ENCODE results near the gene LDLRAD4.
"Not testable (repeated sequence)": the region's sequence is repeated elsewhere in the genome, so short reads cannot be mapped to it uniquely, and the experiment has no call there.

Gene LDLRAD4

DNA sequence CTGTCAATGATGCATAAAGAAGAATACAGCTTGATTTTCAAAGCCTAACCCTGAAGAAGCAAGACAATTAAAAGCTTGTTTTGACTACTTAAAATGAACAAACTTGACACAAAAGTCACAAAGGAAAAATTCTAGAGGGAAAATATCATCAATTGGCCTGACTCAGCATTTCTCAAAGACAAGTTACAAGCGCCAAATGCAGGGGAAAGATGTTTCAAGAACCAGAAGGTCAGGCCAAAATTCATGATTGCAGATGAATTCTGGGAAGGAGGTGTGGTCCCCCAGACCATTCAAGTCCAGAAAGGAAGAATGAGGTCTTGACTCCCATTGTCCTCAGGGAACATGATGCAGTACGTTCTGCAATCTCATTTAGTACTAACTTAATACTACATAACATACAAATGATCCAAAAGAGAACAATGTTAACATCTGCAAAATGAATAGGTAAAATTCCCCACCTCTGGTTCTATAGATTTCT is 443.3 kb downstream of the LDLRAD4 start:
- H3K4me2 ChIP-seq (ENCODE audit: insufficient read depth, low read length, poor library complexity, severe bottlenecking) = no peak overlapping the region
- no peak overlapping the region for H3K14ac ChIP-seq (ENCODE audit: low read length)
- no peak overlapping the region for H3K27ac ChIP-seq (replicated peaks; ENCODE audit: low read length)
- H2AK5ac ChIP-seq (ENCODE audit: low read depth, low read length) = no peak overlapping the region
- no peak overlapping the region for H2BK5ac ChIP-seq (ENCODE audit: low read length)
- H3K4ac ChIP-seq (ENCODE audit: low read length) = no peak overlapping the region
- no peak overlapping the region for H4K8ac ChIP-seq (ENCODE audit: low read depth, low read length)
- H3K4me1 ChIP-seq (ENCODE audit: control insufficient read depth in 2 of 2, insufficient read depth in 1 of 2, low read depth in 1 of 2, low read length in 2 of 2) = peaks cover 0 to 17% of the 10 kb centered on the region in 2 donors
- H3K23ac ChIP-seq (ENCODE audit: low read depth, low read length, poor library complexity) = no peak overlapping the region
- DNase-seq (ENCODE audit: low spot score) = no peak
- no peak overlapping the region for H2BK120ac ChIP-seq (ENCODE audit: low read depth, low read length)
- no CpG with 5 or more reads among the region's 2 CpGs for WGBS, 2 donors (ENCODE audit: extremely low coverage in 2 of 2, insufficient read length in 2 of 2, insufficient replicate concordance in 1 of 2)
- no peak overlapping the region for H2BK15ac ChIP-seq (ENCODE audit: low read length)
- H3K79me1 ChIP-seq (ENCODE audit: low read depth, low read length) = no peaks in the 10 kb centered on the region
- no peak overlapping the region for H2BK12ac ChIP-seq (ENCODE audit: low read length)
- H3K18ac ChIP-seq (ENCODE audit: low read length) = no peak overlapping the region
- no peaks in the 10 kb centered on the region for H3K9me3 ChIP-seq (replicated peaks in 1 of 2; ENCODE audit: control insufficient read depth in 2 of 2, insufficient read depth in 1 of 2, low read depth in 1 of 2, low read length in 2 of 2)
- no peak overlapping the region for H3K9ac ChIP-seq (ENCODE audit: low read depth, low read length, poor library complexity)
- H3K4me3 ChIP-seq (ENCODE audit: low read length in 2 of 2) = no peak overlapping the region
- H4K91ac ChIP-seq (ENCODE audit: low read depth, low read length, poor library complexity) = no peak overlapping the region
- H2AFZ ChIP-seq (ENCODE audit: low read length) = no peak overlapping the region
- no peaks in the 10 kb centered on the region for H3K27me3 ChIP-seq (ENCODE audit: control insufficient read depth in 3 of 3, insufficient read depth in 3 of 3, low read depth in 1 of 3, low read length in 3 of 3)
- peaks cover 2 to 24% of the 10 kb centered on the region in 2 donors for H3K36me3 ChIP-seq (replicated peaks in 1 of 2; ENCODE audit: control insufficient read depth in 2 of 2, insufficient read depth in 2 of 2, low read length in 2 of 2)

DNA sequence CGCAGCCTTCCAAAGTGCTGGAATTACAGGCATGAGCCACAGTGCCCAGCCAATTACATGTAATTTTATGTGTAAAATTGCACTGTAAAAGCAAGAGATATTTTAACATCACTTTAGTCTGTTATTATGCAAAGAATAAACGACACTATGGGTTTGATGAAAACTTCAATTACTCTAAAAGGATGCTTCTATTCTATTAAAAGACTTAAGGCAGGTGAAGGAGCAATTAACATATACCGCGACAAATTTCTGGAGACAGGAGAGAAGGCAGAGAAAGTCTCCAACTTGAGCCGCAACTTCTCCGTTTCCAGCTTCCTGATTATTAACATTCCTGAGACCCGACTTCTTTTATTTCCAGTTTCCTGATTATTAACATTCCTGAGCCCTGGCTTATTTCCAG is 454.1 kb downstream of the LDLRAD4 start:
- H3K36me3 ChIP-seq (replicated peaks in 1 of 2; ENCODE audit: control insufficient read depth in 2 of 2, insufficient read depth in 2 of 2, low read length in 2 of 2) = peaks cover 2 to 20% of the 10 kb centered on the region in 2 donors
- no peaks in the 10 kb centered on the region for H3K27me3 ChIP-seq (ENCODE audit: control insufficient read depth in 3 of 3, insufficient read depth in 3 of 3, low read depth in 1 of 3, low read length in 3 of 3)
- H2BK120ac ChIP-seq (ENCODE audit: low read depth, low read length) = no peak overlapping the region
- H3K4me1 ChIP-seq (ENCODE audit: control insufficient read depth in 2 of 2, insufficient read depth in 1 of 2, low read depth in 1 of 2, low read length in 2 of 2) = no peaks in the 10 kb centered on the region
- H3K18ac ChIP-seq (ENCODE audit: low read length) = no peak overlapping the region
- H3K4me2 ChIP-seq (ENCODE audit: insufficient read depth, low read length, poor library complexity, severe bottlenecking) = no peak overlapping the region
- no peak overlapping the region for H3K23ac ChIP-seq (ENCODE audit: low read depth, low read length, poor library complexity)
- H2BK5ac ChIP-seq (ENCODE audit: low read length) = no peak overlapping the region
- no peaks in the 10 kb centered on the region for H3K79me1 ChIP-seq (ENCODE audit: low read depth, low read length)
- H3K14ac ChIP-seq (ENCODE audit: low read length) = no peak overlapping the region
- H4K8ac ChIP-seq (ENCODE audit: low read depth, low read length) = no peak overlapping the region
- H2AK5ac ChIP-seq (ENCODE audit: low read depth, low read length) = no peak overlapping the region
- H2BK15ac ChIP-seq (ENCODE audit: low read length) = no peak overlapping the region
- H3K4ac ChIP-seq (ENCODE audit: low read length) = no peak overlapping the region
- no CpG with 5 or more reads among the region's 7 CpGs for WGBS, 2 donors (ENCODE audit: extremely low coverage in 2 of 2, insufficient read length in 2 of 2, insufficient replicate concordance in 1 of 2)
- H3K9me3 ChIP-seq (replicated peaks in 1 of 2; ENCODE audit: control insufficient read depth in 2 of 2, insufficient read depth in 1 of 2, low read depth in 1 of 2, low read length in 2 of 2) = peaks cover 5% of the 10 kb centered on the region in 2 donors
- H2BK12ac ChIP-seq (ENCODE audit: low read length) = no peak overlapping the region
- DNase-seq (ENCODE audit: low spot score) = no peak
- no peak overlapping the region for H3K4me3 ChIP-seq (ENCODE audit: low read length in 2 of 2)
- H3K27ac ChIP-seq (replicated peaks; ENCODE audit: low read length) = no peak overlapping the region
- no peak overlapping the region for H2AFZ ChIP-seq (ENCODE audit: low read length)
- no peak overlapping the region for H4K91ac ChIP-seq (ENCODE audit: low read depth, low read length, poor library complexity)
- no peak overlapping the region for H3K9ac ChIP-seq (ENCODE audit: low read depth, low read length, poor library complexity)

GRCh38 chr18:13676471-13676870 is 457.9 kb downstream of the LDLRAD4 start:
- H3K27me3 ChIP-seq (ENCODE audit: control insufficient read depth in 3 of 3, insufficient read depth in 3 of 3, low read depth in 1 of 3, low read length in 3 of 3) = no peaks in the 10 kb centered on the region
- DNase-seq (ENCODE audit: low spot score) = no peak
- H4K8ac ChIP-seq (ENCODE audit: low read depth, low read length) = no peak overlapping the region
- no peak overlapping the region for H2BK5ac ChIP-seq (ENCODE audit: low read length)
- H3K4me1 ChIP-seq (ENCODE audit: control insufficient read depth in 2 of 2, insufficient read depth in 1 of 2, low read depth in 1 of 2, low read length in 2 of 2) = no peaks in the 10 kb centered on the region
- no peak overlapping the region for H3K23ac ChIP-seq (ENCODE audit: low read depth, low read length, poor library complexity)
- no peak overlapping the region for H3K18ac ChIP-seq (ENCODE audit: low read length)
- H3K4me3 ChIP-seq (ENCODE audit: low read length in 2 of 2) = no peak overlapping the region
- no peak overlapping the region for H2BK120ac ChIP-seq (ENCODE audit: low read depth, low read length)
- no CpG with 5 or more reads among the region's 6 CpGs for WGBS, 2 donors (ENCODE audit: extremely low coverage in 2 of 2, insufficient read length in 2 of 2, insufficient replicate concordance in 1 of 2)
- H2AFZ ChIP-seq (ENCODE audit: low read length) = no peak overlapping the region
- no peak overlapping the region for H3K27ac ChIP-seq (replicated peaks; ENCODE audit: low read length)
- H3K36me3 ChIP-seq (replicated peaks in 1 of 2; ENCODE audit: control insufficient read depth in 2 of 2, insufficient read depth in 2 of 2, low read length in 2 of 2) = peaks cover 2 to 6% of the 10 kb centered on the region in 2 donors
- H4K91ac ChIP-seq (ENCODE audit: low read depth, low read length, poor library complexity) = no peak overlapping the region
- no peaks in the 10 kb centered on the region for H3K79me1 ChIP-seq (ENCODE audit: low read depth, low read length)
- no peak overlapping the region for H3K4ac ChIP-seq (ENCODE audit: low read length)
- H2BK15ac ChIP-seq (ENCODE audit: low read length) = no peak overlapping the region
- no peak overlapping the region for H2BK12ac ChIP-seq (ENCODE audit: low read length)
- no peak overlapping the region for H3K14ac ChIP-seq (ENCODE audit: low read length)
- peaks cover 5% of the 10 kb centered on the region in 2 donors for H3K9me3 ChIP-seq (replicated peaks in 1 of 2; ENCODE audit: control insufficient read depth in 2 of 2, insufficient read depth in 1 of 2, low read depth in 1 of 2, low read length in 2 of 2)
- no peak overlapping the region for H2AK5ac ChIP-seq (ENCODE audit: low read depth, low read length)
- H3K9ac ChIP-seq (ENCODE audit: low read depth, low read length, poor library complexity) = no peak overlapping the region
- no peak overlapping the region for H3K4me2 ChIP-seq (ENCODE audit: insufficient read depth, low read length, poor library complexity, severe bottlenecking)

DNA sequence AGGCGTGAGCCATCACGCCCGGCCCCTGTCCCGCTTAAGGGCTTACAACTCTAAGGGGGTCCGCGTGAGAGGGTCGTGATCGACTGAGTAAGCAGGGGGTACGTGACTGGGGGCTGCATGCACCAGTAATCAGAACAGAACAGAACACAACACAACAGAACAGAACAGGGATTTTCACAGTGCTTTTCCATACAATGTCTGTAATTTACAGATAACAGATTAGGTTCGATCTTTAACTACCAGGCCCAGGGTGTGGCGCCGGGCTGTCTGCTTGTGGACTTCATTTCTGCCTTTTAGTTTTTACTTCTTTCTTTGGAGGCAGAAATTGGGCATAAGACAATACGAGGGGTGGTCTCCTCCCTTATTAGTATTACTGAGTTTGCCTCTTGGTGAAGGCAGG is 458.8 kb downstream of the LDLRAD4 start:
- H3K18ac ChIP-seq (ENCODE audit: low read length); H3K27me3 ChIP-seq (ENCODE audit: control insufficient read depth in 3 of 3, insufficient read depth in 3 of 3, low read depth in 1 of 3, low read length in 3 of 3); H2BK5ac ChIP-seq (ENCODE audit: low read length); H3K9me3 ChIP-seq (replicated peaks in 1 of 2; ENCODE audit: control insufficient read depth in 2 of 2, insufficient read depth in 1 of 2, low read depth in 1 of 2, low read length in 2 of 2); H3K9ac ChIP-seq (ENCODE audit: low read depth, low read length, poor library complexity); H3K79me1 ChIP-seq (ENCODE audit: low read depth, low read length); H2BK15ac ChIP-seq (ENCODE audit: low read length); H2AK5ac ChIP-seq (ENCODE audit: low read depth, low read length); H3K4me1 ChIP-seq (ENCODE audit: control insufficient read depth in 2 of 2, insufficient read depth in 1 of 2, low read depth in 1 of 2, low read length in 2 of 2); H3K4me3 ChIP-seq (ENCODE audit: low read length in 2 of 2); H2BK120ac ChIP-seq (ENCODE audit: low read depth, low read length); H3K14ac ChIP-seq (ENCODE audit: low read length); H4K8ac ChIP-seq (ENCODE audit: low read depth, low read length); H3K27ac ChIP-seq (replicated peaks; ENCODE audit: low read length); H4K91ac ChIP-seq (ENCODE audit: low read depth, low read length, poor library complexity); H3K4ac ChIP-seq (ENCODE audit: low read length); H2AFZ ChIP-seq (ENCODE audit: low read length); H3K23ac ChIP-seq (ENCODE audit: low read depth, low read length, poor library complexity); DNase-seq (ENCODE audit: low spot score); H2BK12ac ChIP-seq (ENCODE audit: low read length); H3K4me2 ChIP-seq (ENCODE audit: insufficient read depth, low read length, poor library complexity, severe bottlenecking): not testable (repeated sequence)
- H3K36me3 ChIP-seq (replicated peaks in 1 of 2; ENCODE audit: control insufficient read depth in 2 of 2, insufficient read depth in 2 of 2, low read length in 2 of 2) = peaks cover 2 to 12% of the 10 kb centered on the region in 2 donors
- WGBS, 2 donors (ENCODE audit: extremely low coverage in 2 of 2, insufficient read length in 2 of 2, insufficient replicate concordance in 1 of 2) = no CpG with 5 or more reads among the region's 13 CpGs
